SK-N-DZ (cell line): ENCODE measurements around the gene PREPL.
"Not testable (repeated sequence)": the region's sequence is repeated elsewhere in the genome, so short reads cannot be mapped to it uniquely, and the experiment has no call there.

ENCODE experiments used
- DNase-seq: peaks from one replicate; pipeline ENCODE4 v3.0.0-alpha.2; 2015; ENCODE audit warnings: low spot score

PREPL gene

GRCh38 chr2:44349506-44349905 is 11.8 kb downstream of the PREPL start:
- no peak for DNase-seq

DNA sequence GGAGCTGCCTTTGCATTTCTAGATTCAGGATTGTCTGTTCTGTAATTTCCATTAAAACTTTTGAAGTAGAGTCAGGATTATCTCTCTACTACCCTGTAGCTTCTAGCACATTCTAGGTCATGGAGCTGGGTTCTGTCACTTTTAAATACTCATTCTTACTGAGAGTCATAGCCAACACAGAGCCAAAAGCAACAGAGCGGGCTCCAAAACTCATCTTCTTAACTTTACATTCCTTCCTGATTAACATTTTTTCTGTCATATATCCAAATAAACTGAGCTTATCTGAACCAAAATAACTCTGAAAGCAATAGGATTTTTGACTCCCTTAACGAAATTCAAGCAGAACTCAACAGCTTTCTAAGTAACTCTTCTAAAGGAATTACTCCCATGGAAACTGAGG is 12.9 kb downstream of the PREPL start:
- DNase-seq: no peak

DNA sequence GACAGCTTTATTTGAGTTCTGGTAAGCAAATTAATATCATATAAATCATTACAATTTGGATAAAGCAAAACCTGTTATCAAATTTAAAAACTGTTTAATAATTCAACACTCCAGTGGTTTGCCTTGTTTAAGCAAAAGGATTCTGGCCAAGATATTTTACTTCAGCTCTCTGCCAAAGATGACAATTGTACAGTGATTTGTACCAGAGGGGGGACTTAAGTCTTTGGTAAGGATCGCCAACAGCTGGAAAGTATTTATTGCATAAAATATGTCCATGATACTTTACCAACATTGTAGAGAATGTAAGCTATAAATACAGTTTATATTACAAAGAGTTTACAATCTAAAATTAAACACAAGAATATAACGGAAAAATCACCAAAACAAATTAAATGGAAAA is 13.8 kb downstream of the PREPL start:
- no peak for DNase-seq

DNA sequence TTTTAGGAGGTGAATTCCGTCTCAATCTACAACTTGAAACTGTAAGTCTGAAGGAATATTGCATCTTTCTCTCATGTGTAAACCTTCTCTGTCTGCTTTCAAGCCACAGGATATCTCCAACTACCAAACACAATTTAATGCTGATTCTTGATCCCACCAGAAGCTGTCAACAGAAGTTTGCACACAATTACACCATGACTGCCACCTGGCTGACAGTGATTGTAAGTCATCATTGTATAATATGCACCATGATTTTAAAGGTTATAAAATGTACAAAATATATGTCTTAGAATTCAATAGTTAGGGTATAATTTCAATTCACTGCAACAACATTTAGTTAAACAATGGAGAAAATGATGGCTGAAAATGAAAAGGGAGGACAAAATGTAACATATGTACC is 18.4 kb downstream of the PREPL start:
- no peak for DNase-seq

DNA sequence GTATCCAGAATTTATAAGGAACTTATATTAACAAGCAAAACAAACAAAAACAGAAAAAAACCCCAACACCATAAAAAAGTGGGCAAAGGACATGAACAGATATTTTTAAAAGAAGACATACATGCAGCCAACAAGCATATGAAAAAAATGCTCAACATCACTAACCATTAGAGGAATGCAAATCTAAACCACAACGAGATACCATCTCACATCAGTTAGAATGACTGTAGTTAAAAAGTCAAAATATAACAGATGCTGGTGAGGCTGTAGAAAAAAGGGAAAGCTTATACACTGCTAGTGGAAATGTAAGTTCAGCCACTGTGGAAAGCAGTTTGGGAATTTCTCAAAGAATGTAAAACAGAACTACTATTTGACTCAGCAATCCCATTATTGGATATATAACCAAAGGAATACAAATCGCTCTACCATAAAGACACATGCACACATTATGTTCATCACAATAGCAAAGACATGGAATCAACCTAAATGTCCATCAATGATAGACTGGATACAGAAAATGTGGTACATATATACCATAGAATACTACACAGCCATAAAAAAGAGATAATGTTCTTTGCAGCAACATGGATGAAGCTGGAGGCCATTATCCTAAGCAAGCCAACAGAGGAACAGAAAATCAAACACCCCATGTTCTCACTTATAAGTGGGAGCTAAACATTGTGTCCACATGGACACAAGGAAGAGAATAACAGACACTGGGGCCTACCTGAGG is 25.3 kb downstream of the PREPL start:
- DNase-seq: no peak

GRCh38 chr2:44333994-44334393 is 27.3 kb downstream of the PREPL start:
- no peak for DNase-seq

GRCh38 chr2:44330801-44331200 is 30.5 kb downstream of the PREPL start:
- no peak for DNase-seq

- DNase-seq: no peak
Observed at GRCh38 chr2:44329343-44329742, 32.0 kb downstream of the PREPL start.

DNA sequence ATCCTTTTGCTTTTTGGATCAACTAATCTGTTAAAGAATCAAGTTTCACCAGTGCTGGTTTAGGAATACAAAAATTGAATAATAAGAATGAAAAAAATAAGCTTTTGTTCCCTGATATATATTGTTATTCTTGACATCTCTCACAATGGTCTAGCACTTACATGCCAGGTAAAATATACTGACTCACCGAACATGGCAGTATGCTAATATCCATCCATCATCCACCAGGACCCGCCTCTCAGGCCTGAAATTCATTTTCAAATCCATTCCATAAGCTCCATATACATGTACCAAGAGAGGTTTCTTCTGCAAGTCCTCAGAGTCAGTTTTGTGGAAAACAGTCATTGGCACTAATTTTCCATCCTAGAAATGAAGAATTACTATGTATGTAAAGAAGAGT is 32.5 kb downstream of the PREPL start:
- no peak for DNase-seq

- no peak for DNase-seq
Observed at GRCh38 chr2:44326548-44327264, 34.6 kb downstream of the PREPL start.

- DNase-seq: no peak
Observed at GRCh38 chr2:44325897-44326296, 35.4 kb downstream of the PREPL start.

DNA sequence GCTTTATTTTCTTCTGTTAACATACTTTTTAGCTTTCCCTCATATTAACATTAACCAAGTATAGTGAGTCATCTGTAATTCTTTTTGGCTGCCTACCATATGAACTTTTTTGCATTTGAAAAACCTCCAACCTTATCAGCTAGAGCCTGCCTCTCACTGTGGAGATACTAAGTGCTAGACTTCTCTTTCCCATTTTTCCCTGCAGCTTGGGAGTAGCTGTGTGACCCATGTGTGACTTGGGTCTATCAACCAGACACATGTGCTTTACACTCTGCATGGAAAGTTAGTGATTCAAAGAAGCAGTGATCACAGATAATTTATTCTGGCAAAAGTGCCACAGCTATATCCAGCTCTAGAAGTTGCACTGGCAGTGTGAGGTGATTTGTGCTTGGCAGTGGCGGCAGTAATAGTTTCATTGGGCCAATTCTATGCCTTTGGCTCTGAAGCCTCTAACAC is 36.3 kb downstream of the PREPL start:
- DNase-seq: no peak

- no peak for DNase-seq
Observed at GRCh38 chr2:44321360-44321759, 39.9 kb downstream of the PREPL start.

GRCh38 chr2:44320832-44321231 is 40.5 kb downstream of the PREPL start:
- no peak for DNase-seq

DNA sequence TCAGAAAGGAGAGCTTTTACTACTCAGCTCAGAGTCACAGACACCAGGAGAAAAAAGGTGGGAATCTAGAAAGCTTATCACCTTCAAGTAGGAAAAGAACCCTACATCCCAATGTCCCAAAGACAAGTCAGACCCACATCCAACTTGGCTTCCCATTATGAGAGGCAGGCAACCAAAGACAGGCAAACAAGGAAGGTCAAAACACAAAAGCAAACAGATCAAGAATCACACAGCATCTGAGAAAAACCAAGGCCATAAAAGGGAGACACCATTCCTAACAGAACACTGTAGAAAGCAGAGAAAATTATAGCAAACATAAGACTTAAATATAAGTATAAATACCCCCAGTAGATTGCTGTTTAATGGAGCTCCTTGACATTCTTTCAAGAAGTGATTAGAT is 45.3 kb downstream of the PREPL start:
- no peak for DNase-seq

GRCh38 chr2:44314362-44314761 is 46.9 kb downstream of the PREPL start:
- DNase-seq: peak; percentile 64

GRCh38 chr2:44310287-44310686 is 51.0 kb downstream of the PREPL start:
- no peak for DNase-seq

GRCh38 chr2:44305882-44306281 is 55.4 kb downstream of the PREPL start:
- DNase-seq: no peak

GRCh38 chr2:44304258-44304657 is 57.0 kb downstream of the PREPL start:
- no peak for DNase-seq

GRCh38 chr2:44303766-44304165 is 57.5 kb downstream of the PREPL start:
- not testable (repeated sequence) for DNase-seq

- DNase-seq: no peak
Observed at GRCh38 chr2:44301111-44301510, 60.2 kb downstream of the PREPL start.

DNA sequence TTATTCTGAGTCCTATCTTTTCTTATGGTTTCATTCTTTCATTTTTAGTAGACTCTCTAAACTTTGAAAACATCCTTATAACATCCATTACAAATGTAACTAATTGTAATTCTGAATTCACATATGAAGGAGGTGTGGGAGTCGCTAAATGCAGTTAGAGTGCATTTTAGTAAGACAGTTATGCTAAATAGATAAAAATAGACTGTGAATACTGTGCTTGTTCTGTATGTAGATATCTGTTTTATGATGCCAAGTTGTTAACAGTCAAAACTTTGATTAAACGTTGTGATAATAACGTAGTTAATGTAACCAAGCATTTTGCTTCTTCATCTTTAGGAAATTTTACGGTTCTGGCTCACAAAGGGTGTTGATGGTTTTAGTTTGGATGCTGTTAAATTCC is 61.7 kb downstream of the PREPL start:
- DNase-seq: no peak

GRCh38 chr2:44297431-44297830 is 63.9 kb downstream of the PREPL start:
- no peak for DNase-seq
